Measurements from ENCODE around the gene CCDC117.
"Not testable (repeated sequence)": the region's sequence is repeated elsewhere in the genome, so short reads cannot be mapped to it uniquely, and the experiment has no call there.

The CCDC117 gene

GRCh38 chr22:28799606-28800307 lies 27.3 kb downstream of the CCDC117 start:
- DNase-seq: peak in 31 of 56 donors; percentile 16 to 68 (median 47)

DNA sequence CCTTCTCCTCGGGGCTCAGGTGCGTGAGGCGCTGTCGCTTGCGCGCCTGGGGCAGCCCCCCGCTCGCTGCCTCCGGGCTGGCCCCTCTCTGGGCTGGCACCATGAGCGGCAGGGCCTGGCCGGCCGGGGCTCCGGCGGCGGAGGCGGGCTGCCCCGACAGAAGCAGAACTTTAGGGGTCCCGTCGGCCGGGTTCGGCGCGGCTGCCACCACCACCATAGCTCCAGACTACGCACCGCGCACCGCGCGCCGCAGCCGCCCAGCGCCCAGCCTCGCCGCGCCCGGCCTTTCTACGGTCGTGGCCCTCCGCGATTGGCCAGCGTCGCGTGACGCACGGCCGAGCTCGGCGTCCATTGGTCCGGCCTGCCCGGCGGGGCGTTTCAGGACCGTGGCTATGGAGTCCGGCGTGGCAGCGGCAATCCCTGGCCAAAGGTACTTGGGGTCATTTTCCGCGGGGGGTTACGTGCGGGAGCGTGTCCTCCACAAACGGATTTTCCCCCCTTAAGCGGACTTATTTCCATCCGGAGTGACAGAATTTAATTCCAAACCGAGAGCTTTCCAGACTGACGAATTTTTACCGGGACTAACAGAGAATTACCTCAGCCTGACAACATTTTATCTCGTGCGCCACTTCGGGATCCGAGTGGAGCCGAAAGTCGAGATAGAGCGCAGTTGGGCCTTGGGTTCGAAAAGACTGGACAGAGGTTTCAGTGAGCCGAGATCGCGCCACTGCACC lies 28.0 kb downstream of the CCDC117 start, which contains the start of gene XBP1:
XBP1 (minus strand) TSS at position 262 of the 734 bp plus-strand sequence.
- DNase-seq: peak; percentile 56 to 95 (median 88)

- DNase-seq: no peak
Measured at GRCh38 chr22:28801845-28802594, 29.5 kb downstream of the CCDC117 start.

GRCh38 chr22:28802595-28803123 lies 30.2 kb downstream of the CCDC117 start:
- no peak for DNase-seq

GRCh38 chr22:28805426-28805825 lies 32.9 kb downstream of the CCDC117 start:
- not testable (repeated sequence) for DNase-seq

DNA sequence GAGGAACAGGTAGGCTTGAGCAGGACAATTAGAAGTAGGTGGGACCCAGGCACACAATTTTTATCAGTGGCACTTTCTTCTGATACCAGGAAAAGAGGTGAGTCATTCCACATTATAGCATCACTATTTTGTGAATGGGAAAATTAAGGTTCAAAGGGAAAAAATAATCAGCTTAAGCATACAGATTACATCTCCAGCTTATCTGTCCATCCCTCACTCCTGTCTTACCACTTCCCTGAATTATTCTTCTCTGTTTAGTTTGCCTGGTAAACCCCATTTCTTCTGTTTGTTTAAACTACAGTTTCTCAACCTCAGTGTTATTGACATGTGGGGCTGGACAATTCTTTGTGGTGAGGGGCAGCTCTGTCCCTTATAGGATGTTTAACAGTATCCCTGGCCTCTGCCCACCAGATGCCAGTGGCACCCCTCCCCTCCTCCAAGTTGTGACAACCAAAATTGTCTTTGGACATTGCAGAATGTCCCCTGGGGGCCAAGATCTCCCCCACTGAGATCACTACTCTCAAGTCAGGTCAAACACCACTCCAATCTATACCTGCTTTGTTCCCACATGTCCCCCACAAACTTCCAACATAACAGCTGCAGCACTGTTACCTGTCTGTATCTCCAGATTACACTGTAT lies 36.3 kb downstream of the CCDC117 start:
- no peak for DNase-seq

- DNase-seq: peak in 1 of 56 donors; percentile 5
Measured at GRCh38 chr22:28810821-28811491, 38.5 kb downstream of the CCDC117 start.

GRCh38 chr22:28812516-28812915 lies 40.0 kb downstream of the CCDC117 start:
- no peak for DNase-seq

DNA sequence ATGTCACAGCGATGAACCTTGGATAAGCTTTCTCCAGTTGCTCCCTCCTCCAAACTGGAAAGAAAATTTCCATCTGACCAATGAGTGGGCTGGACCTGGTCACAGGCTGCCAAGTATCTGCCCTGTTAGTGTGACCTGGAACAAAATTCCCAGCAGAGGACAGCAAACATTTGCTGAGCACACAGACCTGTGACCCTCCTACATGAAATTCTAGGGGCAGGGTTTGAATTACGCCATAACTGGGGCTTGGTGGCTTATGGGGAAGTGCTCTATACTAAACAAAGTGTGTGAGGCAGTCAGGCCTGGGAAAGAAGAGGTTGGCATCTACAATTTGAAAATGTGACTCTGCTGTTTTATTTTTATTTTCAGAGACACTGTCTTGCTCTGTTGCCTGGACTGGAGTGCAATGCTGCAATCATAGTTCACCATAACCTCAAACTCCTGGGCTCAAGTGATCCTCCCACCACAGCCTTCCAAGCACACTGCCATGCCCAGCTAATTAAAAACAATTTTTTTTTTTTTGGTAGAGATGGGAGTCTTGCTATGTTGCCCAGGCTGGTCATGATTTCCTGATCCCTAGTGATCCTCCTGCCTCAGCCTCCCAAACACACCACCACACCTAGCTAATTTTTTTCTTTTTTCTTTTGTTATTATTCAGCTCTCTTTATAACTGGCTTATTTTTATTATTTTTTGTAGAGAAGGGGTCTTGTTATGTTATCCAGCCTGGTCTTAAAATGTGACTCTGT lies 41.5 kb downstream of the CCDC117 start:
- peak in 1 of 56 donors; percentile 7 for DNase-seq

- no peak for DNase-seq
Measured at GRCh38 chr22:28815111-28815510, 42.6 kb downstream of the CCDC117 start.

DNA sequence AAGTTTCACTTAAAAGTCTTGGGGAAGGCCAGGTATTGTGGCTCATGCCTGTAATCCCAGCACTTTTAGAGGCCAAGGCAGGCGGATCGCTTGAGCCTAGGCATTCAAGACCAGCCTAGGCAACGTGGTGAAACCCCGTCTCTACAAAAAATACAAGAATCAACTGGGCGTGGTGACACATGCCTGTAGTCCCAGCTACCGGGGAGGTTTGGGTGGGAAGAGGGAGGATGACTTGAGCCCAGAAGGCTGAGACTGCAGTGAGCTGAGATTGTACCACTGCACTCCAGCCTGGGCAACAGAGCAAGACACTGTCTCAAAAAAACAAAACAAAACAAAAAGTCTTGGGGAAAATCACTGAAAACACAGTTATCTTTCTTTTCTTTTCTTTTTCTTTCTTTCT lies 43.2 kb downstream of the CCDC117 start:
- DNase-seq: no peak

DNA sequence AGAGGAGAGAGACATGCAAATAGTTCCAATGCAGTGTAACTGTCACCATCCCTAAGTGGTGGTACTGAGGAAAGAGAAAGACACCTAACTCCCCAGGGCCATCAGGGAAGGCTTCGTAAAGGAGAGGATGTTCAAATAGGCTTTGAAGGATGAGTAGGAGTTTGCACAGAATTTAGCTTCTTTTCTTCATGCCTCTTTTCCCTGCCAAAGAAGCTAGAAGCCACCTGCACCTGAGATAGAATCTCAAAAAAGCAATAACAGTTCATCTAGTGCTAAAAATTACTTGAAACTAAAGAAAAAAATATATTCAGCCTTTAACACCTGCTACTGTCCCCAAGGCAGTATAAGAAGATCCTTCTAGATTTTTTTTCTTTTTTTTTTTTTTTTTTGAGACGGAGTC lies 44.6 kb downstream of the CCDC117 start:
- DNase-seq: no peak

GRCh38 chr22:28817919-28818859 lies 45.7 kb downstream of the CCDC117 start:
- DNase-seq: peak in 1 of 56 donors; percentile 4

- no peak for DNase-seq
Measured at GRCh38 chr22:28819253-28820096, 47.0 kb downstream of the CCDC117 start.

- DNase-seq: no peak
Measured at GRCh38 chr22:28820885-28821284, 48.4 kb downstream of the CCDC117 start.

- no peak for DNase-seq
Measured at GRCh38 chr22:28821452-28821851, 49.0 kb downstream of the CCDC117 start.

GRCh38 chr22:28822930-28823551 lies 50.5 kb downstream of the CCDC117 start:
- DNase-seq: no peak

Data from nucleus accumbens (tissue), 56 donors.